H9 (cell line): ENCODE data around the gene DCTN5. TPM values are rescaled to one million over a fixed set of nuclear protein-coding genes. Genes with fewer than 3 reads are reported as not detected.

Experiments used
- DNase-seq: peaks from one replicate; pipeline ENCODE4 v3.0.0-alpha.2; 2017
- H2AFZ ChIP-seq: one replicate; pipeline ENCODE4 v1.6.1; 2013; ENCODE audit warnings: mild to moderate bottlenecking, low read length, control low read depth, moderate library complexity
- H2AK5ac ChIP-seq: 2 replicates; pipeline ENCODE4 v1.6.1; 2013; ENCODE audit warnings: low read length, control low read depth, mixed read lengths; ENCODE audit not compliant: insufficient read length
- H2BK120ac ChIP-seq: one replicate; pipeline ENCODE4 v1.6.1; 2013; ENCODE audit warnings: low read depth, mild to moderate bottlenecking, low read length, control low read depth, inconsistent platforms; ENCODE audit not compliant: poor library complexity, severe bottlenecking
- H2BK12ac ChIP-seq: 2 replicates; pipeline ENCODE4 v1.6.1; 2013; ENCODE audit warnings: low read length, control low read depth, mixed read lengths, low read depth; ENCODE audit not compliant: insufficient read length
- H2BK15ac ChIP-seq: 2 replicates; pipeline ENCODE4 v1.6.1; 2013; ENCODE audit warnings: low read depth, low read length, control low read depth
- H2BK20ac ChIP-seq: one replicate; pipeline ENCODE4 v1.6.1; 2013; ENCODE audit warnings: low read depth, mild to moderate bottlenecking, low read length, control low read depth, inconsistent platforms; ENCODE audit not compliant: poor library complexity, severe bottlenecking
- H2BK5ac ChIP-seq: 2 replicates; pipeline ENCODE4 v1.6.1; 2013; ENCODE audit warnings: low read length, control low read depth, mixed read lengths; ENCODE audit not compliant: insufficient read length
- H3K14ac ChIP-seq: 2 replicates; pipeline ENCODE4 v1.6.1; 2013; ENCODE audit warnings: low read length, control low read depth; ENCODE audit not compliant: insufficient read depth
- H3K18ac ChIP-seq: 2 replicates; pipeline ENCODE4 v1.6.1; 2013; ENCODE audit warnings: low read depth, mild to moderate bottlenecking, mixed read lengths, low read length, control low read depth; ENCODE audit not compliant: insufficient read length
- H3K23ac ChIP-seq: 2 replicates; pipeline ENCODE4 v1.6.1; 2013; ENCODE audit warnings: low read length, control low read depth, mixed read lengths, low read depth; ENCODE audit not compliant: insufficient read length
- H3K23me2 ChIP-seq: 2 replicates; pipeline ENCODE4 v1.6.1; 2013; ENCODE audit warnings: low read depth, mild to moderate bottlenecking, mixed read lengths, low read length, control low read depth; ENCODE audit not compliant: insufficient read length, poor library complexity, severe bottlenecking
- H3K27ac ChIP-seq: 2 replicates; pipeline ENCODE4 v1.5.1; 2013; ENCODE audit warnings: low read length, control low read depth, mixed read lengths, low read depth; ENCODE audit not compliant: insufficient read length
- H3K27me3 ChIP-seq: 2 replicates; pipeline ENCODE4 v1.6.1; 2013; ENCODE audit warnings: low read length, control low read depth, inconsistent platforms; ENCODE audit not compliant: insufficient read depth
- H3K4ac ChIP-seq: 2 replicates; pipeline ENCODE4 v1.6.1; 2013; ENCODE audit warnings: low read depth, mild to moderate bottlenecking, control low read depth, inconsistent platforms, low read length, moderate library complexity
- H3K4me1 ChIP-seq: 2 replicates; pipeline ENCODE4 v1.6.1; 2013; ENCODE audit warnings: low read length, control low read depth, inconsistent platforms; ENCODE audit not compliant: insufficient read depth
- H3K4me2 ChIP-seq: 2 replicates; pipeline ENCODE4 v1.6.1; 2013; ENCODE audit warnings: low read length, control low read depth, mixed read lengths; ENCODE audit not compliant: insufficient read length, insufficient read depth
- H3K56ac ChIP-seq: 2 replicates; pipeline ENCODE4 v1.6.1; 2013; ENCODE audit warnings: low read depth, mild to moderate bottlenecking, mixed read lengths, low read length, control low read depth; ENCODE audit not compliant: insufficient read length
- H3K79me1 ChIP-seq: 2 replicates; pipeline ENCODE4 v1.6.1; 2013; ENCODE audit warnings: low read depth, mild to moderate bottlenecking, moderate library complexity, low read length, control low read depth, inconsistent platforms; ENCODE audit not compliant: insufficient read depth, poor library complexity, severe bottlenecking
- H3K79me2 ChIP-seq: 2 replicates; pipeline ENCODE4 v1.6.1; 2013; ENCODE audit warnings: low read length, control low read depth, inconsistent platforms; ENCODE audit not compliant: insufficient read depth
- H3K9ac ChIP-seq: 2 replicates; pipeline ENCODE4 v1.6.1; 2013; ENCODE audit warnings: low read length, control low read depth, mixed read lengths; ENCODE audit not compliant: insufficient read length; ENCODE audit errors: extremely low read depth
- H3K9me3 ChIP-seq: one replicate; pipeline ENCODE4 v1.6.1; 2013; ENCODE audit warnings: low read depth, low read length, inconsistent platforms; ENCODE audit not compliant: control insufficient read depth
- H3T11ph ChIP-seq: one replicate; pipeline ENCODE4 v1.6.1; 2013; ENCODE audit warnings: mild to moderate bottlenecking, low read length, control low read depth, inconsistent platforms
- H4K20me1 ChIP-seq: one replicate; pipeline ENCODE4 v1.6.1; 2013; ENCODE audit not compliant: control insufficient read depth, insufficient read length, insufficient read depth
- H4K5ac ChIP-seq: 2 replicates; pipeline ENCODE4 v1.6.1; 2013; ENCODE audit warnings: low read depth, mild to moderate bottlenecking, mixed read lengths, low read length, control low read depth; ENCODE audit not compliant: insufficient read length
- H4K8ac ChIP-seq: replicated peaks from 2 replicates; pipeline ENCODE4 v1.6.1; 2013; ENCODE audit warnings: low read length, control low read depth, mixed read lengths, low read depth; ENCODE audit not compliant: insufficient read length
- H4K91ac ChIP-seq: 2 replicates; pipeline ENCODE4 v1.6.1; 2013; ENCODE audit warnings: low read depth, mild to moderate bottlenecking, moderate library complexity, mixed read lengths, low read length, control low read depth; ENCODE audit not compliant: insufficient read length
- H3K27ac Mint-ChIP-seq, 3 experiments: 2 replicates in 2 of 3; 3 replicates in 1 of 3; pipeline ENCODE4 v1.8.0; 2020 to 2021; ENCODE audit warnings: mixed read lengths in 3 of 3, mild to moderate bottlenecking in 1 of 3, moderate library complexity in 1 of 3
- H3K27me3 Mint-ChIP-seq: 2 replicates; pipeline ENCODE4 v1.8.0; 2021; ENCODE audit warnings: low read depth, mild to moderate bottlenecking, moderate library complexity, mixed read lengths
- H3K36me3 Mint-ChIP-seq, 3 experiments: 2 replicates in 2 of 3; 3 replicates in 1 of 3; pipeline ENCODE4 v1.8.0; 2020 to 2021; ENCODE audit warnings: low read depth in 3 of 3, mixed read lengths in 3 of 3; ENCODE audit not compliant: insufficient read depth in 1 of 3
- H3K4me1 Mint-ChIP-seq, 2 experiments: 2 replicates each; pipeline ENCODE4 v1.8.0; 2020; ENCODE audit warnings: mixed read lengths in 2 of 2
- H3K4me3 Mint-ChIP-seq, 2 experiments: 2 replicates in 1 of 2; 3 replicates in 1 of 2; pipeline ENCODE4 v1.8.0; 2020 to 2021; ENCODE audit warnings: mild to moderate bottlenecking in 2 of 2, mixed read lengths in 2 of 2, moderate library complexity in 1 of 2
- H3K9me3 Mint-ChIP-seq, 2 experiments: 2 replicates in 1 of 2; 3 replicates in 1 of 2; pipeline ENCODE4 v1.8.0; 2020; ENCODE audit warnings: mild to moderate bottlenecking in 2 of 2, mixed read lengths in 2 of 2, moderate library complexity in 1 of 2
- WGBS: extraction: QIAGEN DNeasy Blood & Tissue Kit; methylation state at CpG from one replicate; pipeline ENCODE4 v1.1.7; 2013; ENCODE audit warnings: missing lambda C conversion rate, low lambda C conversion rate, mixed read lengths; ENCODE audit not compliant: insufficient read length; ENCODE audit errors: extremely low coverage; 5-methylcytosine and 5-hydroxymethylcytosine counted together
- total RNA-seq: library from RNA; stranded (reverse); gene quantifications from 2 replicates; pipeline ENCODE4 v1.2.1, GENCODE V29; 2021
- TF ChIP-seq, protein P1 (sequence below): fragments of 200-600 bp; sonication (generic); conservative IDR thresholded peaks from 3 replicates; pipeline ENCODE4 v1.8.0; 2021; ENCODE audit warnings: antibody characterized with exemption, mild to moderate bottlenecking

DCTN5 gene
- total RNA-seq, 1 experiment from 2014 or later, result 114 TPM

DNA sequence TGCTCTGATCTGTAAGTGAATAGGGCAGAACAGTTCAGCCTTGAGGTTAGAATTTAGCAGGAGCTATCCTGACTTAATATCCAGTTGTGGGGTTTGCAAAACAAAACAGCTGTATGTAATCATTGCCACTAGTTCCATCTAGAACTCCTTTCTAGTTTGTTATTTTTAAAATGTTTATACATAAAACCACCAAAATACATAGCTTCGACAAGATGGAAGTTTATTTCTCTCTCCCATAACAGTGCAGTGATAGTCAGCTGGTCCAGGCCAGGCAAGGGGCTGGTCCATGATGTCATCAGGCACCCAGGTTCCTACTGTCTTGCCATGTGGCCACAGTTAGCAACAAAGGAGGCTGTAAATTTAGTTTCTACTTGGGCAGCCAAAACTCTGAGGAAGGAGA, 27.0 kb downstream of the DCTN5 start:
- TF ChIP-seq, protein P1, sequence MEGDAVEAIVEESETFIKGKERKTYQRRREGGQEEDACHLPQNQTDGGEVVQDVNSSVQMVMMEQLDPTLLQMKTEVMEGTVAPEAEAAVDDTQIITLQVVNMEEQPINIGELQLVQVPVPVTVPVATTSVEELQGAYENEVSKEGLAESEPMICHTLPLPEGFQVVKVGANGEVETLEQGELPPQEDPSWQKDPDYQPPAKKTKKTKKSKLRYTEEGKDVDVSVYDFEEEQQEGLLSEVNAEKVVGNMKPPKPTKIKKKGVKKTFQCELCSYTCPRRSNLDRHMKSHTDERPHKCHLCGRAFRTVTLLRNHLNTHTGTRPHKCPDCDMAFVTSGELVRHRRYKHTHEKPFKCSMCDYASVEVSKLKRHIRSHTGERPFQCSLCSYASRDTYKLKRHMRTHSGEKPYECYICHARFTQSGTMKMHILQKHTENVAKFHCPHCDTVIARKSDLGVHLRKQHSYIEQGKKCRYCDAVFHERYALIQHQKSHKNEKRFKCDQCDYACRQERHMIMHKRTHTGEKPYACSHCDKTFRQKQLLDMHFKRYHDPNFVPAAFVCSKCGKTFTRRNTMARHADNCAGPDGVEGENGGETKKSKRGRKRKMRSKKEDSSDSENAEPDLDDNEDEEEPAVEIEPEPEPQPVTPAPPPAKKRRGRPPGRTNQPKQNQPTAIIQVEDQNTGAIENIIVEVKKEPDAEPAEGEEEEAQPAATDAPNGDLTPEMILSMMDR, result no peak
- no peak overlapping the region for H3K56ac ChIP-seq

More for the DNA sequence above, 27.0 kb downstream of the DCTN5 start:
- Histone ChIP-seq H4K8ac (no peak overlapping the region), H2AK5ac (no peak overlapping the region), H3K18ac (no peak overlapping the region), H4K91ac (no peak overlapping the region), H3K79me2 (no peaks in the 10 kb centered on the region), H2BK120ac (no peak overlapping the region), H3K27ac (no peak overlapping the region), H2BK12ac (no peak overlapping the region), H3K9me3 (no peaks in the 10 kb centered on the region), H3K79me1 (no peaks in the 10 kb centered on the region), H3K4me1 (no peaks in the 10 kb centered on the region), H2AFZ (no peak overlapping the region), H2BK5ac (no peak overlapping the region), H3K14ac (no peak overlapping the region), H3K4ac (no peak overlapping the region), H4K20me1 (no peaks in the 10 kb centered on the region), H2BK15ac (no peak overlapping the region), H3T11ph (no peak overlapping the region), H2BK20ac (no peak overlapping the region), H4K5ac (no peak overlapping the region), H3K4me2 (no peak overlapping the region), H3K23me2 (no peaks in the 10 kb centered on the region), H3K9ac (no peak overlapping the region), H3K27me3 (no peaks in the 10 kb centered on the region), H3K23ac (no peak overlapping the region)
- Mint-ChIP-seq H3K4me3 (no peak overlapping the region), H3K9me3 (no peaks in the 10 kb centered on the region), H3K27ac (no peak overlapping the region), H3K4me1 (no peaks in the 10 kb centered on the region), H3K36me3 (peaks cover 0 to 84% (median 63%) of the 10 kb centered on the region in 3 experiments; a peak in 6 of 7 replicates), H3K27me3 (no peaks in the 10 kb centered on the region)
- no peak for DNase-seq
- WGBS, result no CpG with 5 or more reads among the region's 1 CpG
